ENCODE data around the gene HDAC8.

Gene HDAC8

GRCh38 chrX:72392816-72393800, 179.5 kb downstream of the HDAC8 start:
- no peak for TF ChIP-seq POLR2AphosphoS5 (IDR thresholded peaks at IDR 0.05; ENCODE audit: low read depth, low read length)
- TF ChIP-seq TAF1 (IDR thresholded peaks at IDR 0.05; ENCODE audit: borderline replicate concordance, insufficient read depth, low read length), result no peak
- no peak for TF ChIP-seq SIN3A (IDR thresholded peaks at IDR 0.05; ENCODE audit: borderline replicate concordance, insufficient read depth, low read length)
- no peak for TF ChIP-seq FOXP2 (optimal IDR thresholded peaks at IDR 0.05; ENCODE audit: borderline replicate concordance, extremely low read depth, extremely low read length, insufficient read depth)
- no peak for TF ChIP-seq REST (IDR thresholded peaks at IDR 0.05; ENCODE audit: insufficient read depth in 1 of 2, low read depth in 2 of 2, low read length in 2 of 2)

GRCh38 chrX:72392042-72392441, 180.6 kb downstream of the HDAC8 start:
- no peak for TF ChIP-seq TAF1 (IDR thresholded peaks at IDR 0.05; ENCODE audit: borderline replicate concordance, insufficient read depth, low read length)

GRCh38 chrX:72387247-72387646, 185.4 kb downstream of the HDAC8 start:
- TF ChIP-seq FOXP2 (optimal IDR thresholded peaks at IDR 0.05; ENCODE audit: borderline replicate concordance, extremely low read depth, extremely low read length, insufficient read depth) (no peak), REST (IDR thresholded peaks at IDR 0.05; ENCODE audit: insufficient read depth in 1 of 2, low read depth in 2 of 2, low read length in 2 of 2) (no peak), TAF1 (IDR thresholded peaks at IDR 0.05; ENCODE audit: borderline replicate concordance, insufficient read depth, low read length) (no peak)

GRCh38 chrX:72382202-72382595, 190.4 kb downstream of the HDAC8 start:
- TF ChIP-seq TAF1 (IDR thresholded peaks at IDR 0.05; ENCODE audit: borderline replicate concordance, insufficient read depth, low read length) (no peak), POLR2AphosphoS5 (IDR thresholded peaks at IDR 0.05; ENCODE audit: low read depth, low read length) (no peak), FOXP2 (optimal IDR thresholded peaks at IDR 0.05; ENCODE audit: borderline replicate concordance, extremely low read depth, extremely low read length, insufficient read depth) (no peak), SIN3A (IDR thresholded peaks at IDR 0.05; ENCODE audit: borderline replicate concordance, insufficient read depth, low read length) (no peak), REST (IDR thresholded peaks at IDR 0.05; ENCODE audit: insufficient read depth in 1 of 2, low read depth in 2 of 2, low read length in 2 of 2) (no peak)

GRCh38 chrX:72381439-72382201, 191.0 kb downstream of the HDAC8 start:
- TF ChIP-seq FOXP2 (optimal IDR thresholded peaks at IDR 0.05; ENCODE audit: borderline replicate concordance, extremely low read depth, extremely low read length, insufficient read depth), result no peak
- TF ChIP-seq TAF1 (IDR thresholded peaks at IDR 0.05; ENCODE audit: borderline replicate concordance, insufficient read depth, low read length), result no peak
- no peak for TF ChIP-seq REST (IDR thresholded peaks at IDR 0.05; ENCODE audit: insufficient read depth in 1 of 2, low read depth in 2 of 2, low read length in 2 of 2)
- no peak for TF ChIP-seq POLR2AphosphoS5 (IDR thresholded peaks at IDR 0.05; ENCODE audit: low read depth, low read length)
- TF ChIP-seq SIN3A (IDR thresholded peaks at IDR 0.05; ENCODE audit: borderline replicate concordance, insufficient read depth, low read length), result no peak

Measured in PFSK-1 (cell line).